Natural killer cell treated with Interleukin-12 subunit alpha and Interleukin-12 subunit beta and Interleukin-15 and Interleukin-18, amount 100 ng/mL, for 72 hours (primary cell): Measurements from ENCODE around the gene BCAR3. TPM values are rescaled to one million over a fixed set of nuclear protein-coding genes. Genes with fewer than 3 reads are reported as not detected.

Source experiments
- ATAC-seq, 2 donors: fragments of 150-1000 bp; cut with Tn5 transposase in 1 of 2; sonication (Bioruptor Pico), chemical (Tn5 transposase) in 1 of 2; 2 replicates each; pipeline ENCODE4 v1.10.0; 2021
- DNase-seq: peaks from one replicate; pipeline ENCODE4 v3.0.0; 2022; ENCODE audit warnings: low spot score
- H3K27ac Mint-ChIP-seq, 2 donors: 1 replicate in 1 of 2; 2 replicates in 1 of 2; pipeline ENCODE4 v1.8.0; 2022; ENCODE audit warnings: mixed read lengths in 2 of 2, mild to moderate bottlenecking in 1 of 2, moderate library complexity in 1 of 2
- H3K27me3 Mint-ChIP-seq, 2 donors: 1 replicate in 1 of 2; 2 replicates in 1 of 2; pipeline ENCODE4 v1.8.0; 2022; ENCODE audit warnings: mixed read lengths in 2 of 2
- H3K36me3 Mint-ChIP-seq: one replicate; pipeline ENCODE4 v1.8.0; 2022; ENCODE audit warnings: mixed read lengths
- H3K4me1 Mint-ChIP-seq, 2 donors: 1 replicate in 1 of 2; 2 replicates in 1 of 2; pipeline ENCODE4 v1.8.0; 2022; ENCODE audit warnings: low read depth in 2 of 2, mixed read lengths in 2 of 2, mild to moderate bottlenecking in 1 of 2
- H3K4me3 Mint-ChIP-seq: one replicate; pipeline ENCODE4 v1.8.0; 2022; ENCODE audit warnings: mixed read lengths
- H3K9me3 Mint-ChIP-seq: 2 replicates; pipeline ENCODE4 v1.8.0; 2022; ENCODE audit warnings: mixed read lengths
- total RNA-seq, 2 donors: library from RNA; stranded (reverse); gene quantifications; one replicate each; pipeline ENCODE4 v1.2.3, GENCODE V29; 2022

The BCAR3 gene
- total RNA-seq, 2 donors from 2014 or later: 10.8 to 30.8 TPM

GRCh38 chr1:93576346-93576745 lies 105.3 kb downstream of the BCAR3 start:
- Mint-ChIP-seq H3K4me3 (no peak overlapping the region), H3K36me3 (no peaks in the 10 kb centered on the region), H3K27ac (no peak overlapping the region), H3K27me3 (no peaks in the 10 kb centered on the region), H3K9me3 (no peaks in the 10 kb centered on the region), H3K4me1 (no peaks in the 10 kb centered on the region)
- ATAC-seq: no peak
- DNase-seq: no peak

DNA sequence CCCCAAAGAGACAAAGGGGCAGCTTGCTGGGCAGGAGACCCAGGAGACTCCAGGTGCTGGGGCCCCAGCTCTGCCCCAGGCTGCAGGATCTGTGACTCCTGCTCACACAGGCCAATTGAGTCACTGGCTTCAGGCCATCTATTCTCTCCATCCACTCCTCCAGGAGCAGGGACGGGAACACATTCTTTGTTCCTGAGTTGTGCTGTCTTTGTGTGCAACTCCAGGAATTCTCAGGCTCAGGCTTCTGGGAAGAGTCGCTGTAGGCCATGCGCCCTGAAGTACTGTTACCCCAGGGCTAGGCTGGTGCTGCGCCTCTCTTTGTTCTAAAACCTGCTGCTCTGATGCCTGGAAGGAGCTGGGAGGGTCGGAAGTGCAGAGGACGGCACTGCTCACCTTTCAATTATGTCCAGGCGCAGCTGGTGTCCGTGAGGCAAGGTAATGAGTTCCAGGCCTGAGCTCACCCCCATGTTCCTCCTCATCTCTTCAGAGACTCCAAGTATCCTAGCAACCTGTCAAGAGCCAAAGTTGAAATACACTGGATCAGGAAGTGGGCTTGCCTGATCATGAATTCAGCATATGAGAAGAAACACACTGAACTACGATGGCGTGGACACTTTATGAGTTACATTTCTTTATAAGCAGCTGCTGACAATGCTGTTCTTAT lies 105.9 kb downstream of the BCAR3 start:
- no peak for DNase-seq
- Mint-ChIP-seq H3K4me3 (no peak overlapping the region), H3K27ac (peak overlapping the region in 1 of 2 donors; percentile 51), H3K4me1 (no peaks in the 10 kb centered on the region), H3K36me3 (no peaks in the 10 kb centered on the region), H3K27me3 (no peaks in the 10 kb centered on the region), H3K9me3 (no peaks in the 10 kb centered on the region)
- no peak for ATAC-seq

GRCh38 chr1:93574991-93575390 lies 106.6 kb downstream of the BCAR3 start:
- Mint-ChIP-seq H3K27ac (peak overlapping the region in 1 of 2 donors; percentile 51), H3K36me3 (no peaks in the 10 kb centered on the region), H3K27me3 (no peaks in the 10 kb centered on the region), H3K4me1 (no peaks in the 10 kb centered on the region), H3K4me3 (no peak overlapping the region), H3K9me3 (no peaks in the 10 kb centered on the region)
- no peak for ATAC-seq
- DNase-seq: no peak

DNA sequence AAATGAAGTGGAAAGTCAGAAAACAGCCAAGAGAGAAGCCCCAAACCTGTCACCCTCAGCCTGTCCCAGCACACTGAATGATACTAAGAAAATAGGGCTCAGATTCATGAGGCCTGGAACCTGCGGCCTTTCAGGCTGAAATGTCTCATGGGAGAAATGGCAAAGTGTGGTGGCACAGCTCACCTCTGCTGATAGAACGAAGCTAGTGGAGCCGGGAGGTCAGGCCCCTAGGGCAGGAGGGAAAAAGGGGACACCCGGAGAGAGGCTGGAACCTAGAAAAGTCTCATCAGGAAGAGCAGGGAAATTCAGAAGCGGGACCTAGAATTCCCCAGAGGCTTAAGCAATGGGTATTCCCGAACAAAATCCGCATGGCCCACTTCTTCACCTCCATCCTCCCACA lies 107.1 kb downstream of the BCAR3 start:
- Mint-ChIP-seq H3K36me3 (no peaks in the 10 kb centered on the region), H3K27ac (peak overlapping the region in 1 of 2 donors; percentile 54), H3K9me3 (no peaks in the 10 kb centered on the region), H3K4me3 (no peak overlapping the region), H3K4me1 (no peaks in the 10 kb centered on the region), H3K27me3 (no peaks in the 10 kb centered on the region)
- DNase-seq (no peak), ATAC-seq (no peak)

DNA sequence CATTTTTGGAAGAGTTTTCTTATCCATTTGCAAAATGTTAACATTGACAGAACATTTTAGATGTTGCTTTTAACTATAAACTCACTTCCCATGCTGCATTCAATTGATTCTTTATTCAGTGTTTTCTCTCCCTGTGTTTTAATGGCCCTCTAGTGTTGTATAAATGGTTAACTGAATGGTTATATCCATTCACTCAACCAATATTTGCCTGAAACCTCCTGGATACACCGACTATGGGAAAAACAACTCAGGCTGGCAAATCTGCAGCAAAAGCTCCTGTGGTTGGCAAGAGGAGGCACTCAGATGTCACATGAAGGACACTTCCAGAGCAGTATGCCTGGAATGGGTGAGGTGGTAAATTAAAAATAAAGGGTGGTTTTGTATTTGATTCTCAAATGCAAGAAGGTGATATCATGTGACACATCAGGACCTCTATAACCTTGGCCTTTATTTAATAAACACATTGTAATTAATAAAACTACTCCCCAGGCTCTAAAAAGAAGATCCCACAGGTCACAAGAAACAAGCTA lies 107.6 kb downstream of the BCAR3 start:
- Mint-ChIP-seq H3K4me3 (no peak overlapping the region), H3K4me1 (no peaks in the 10 kb centered on the region), H3K27ac (peak overlapping the region in 1 of 2 donors; percentile 54), H3K9me3 (no peaks in the 10 kb centered on the region), H3K27me3 (no peaks in the 10 kb centered on the region), H3K36me3 (no peaks in the 10 kb centered on the region)
- ATAC-seq (no peak), DNase-seq (no peak)

GRCh38 chr1:93571623-93572310 lies 109.9 kb downstream of the BCAR3 start:
- no peak overlapping the region for H3K27ac Mint-ChIP-seq
- H3K36me3 Mint-ChIP-seq: no peaks in the 10 kb centered on the region
- no peak overlapping the region for H3K4me3 Mint-ChIP-seq
- H3K9me3 Mint-ChIP-seq: no peaks in the 10 kb centered on the region
- no peaks in the 10 kb centered on the region for H3K27me3 Mint-ChIP-seq
- no peaks in the 10 kb centered on the region for H3K4me1 Mint-ChIP-seq
- DNase-seq (no peak), ATAC-seq (no peak)

DNA sequence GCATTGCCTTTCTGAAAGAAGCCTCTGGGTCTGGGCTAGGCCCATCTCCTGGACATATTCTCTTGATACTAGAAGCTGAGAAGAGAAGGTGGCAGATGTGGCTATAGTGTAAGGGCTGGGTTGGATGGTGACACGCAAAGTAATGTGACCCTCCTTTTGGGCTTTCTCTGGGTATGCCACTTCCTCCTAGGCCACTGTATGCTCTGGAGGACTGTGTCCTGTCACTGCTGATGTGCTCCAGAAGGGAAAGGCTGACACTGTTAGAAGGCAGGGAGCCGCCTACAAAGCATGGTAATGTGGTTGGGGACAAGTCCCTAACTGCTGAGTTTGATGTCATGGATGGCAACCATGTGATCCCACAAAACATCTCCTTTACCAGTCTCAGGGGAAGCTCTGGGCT lies 112.1 kb downstream of the BCAR3 start:
- Mint-ChIP-seq H3K27me3 (no peaks in the 10 kb centered on the region), H3K27ac (no peak overlapping the region), H3K4me1 (no peaks in the 10 kb centered on the region), H3K36me3 (no peaks in the 10 kb centered on the region), H3K9me3 (no peaks in the 10 kb centered on the region), H3K4me3 (no peak overlapping the region)
- DNase-seq (no peak), ATAC-seq (no peak)

DNA sequence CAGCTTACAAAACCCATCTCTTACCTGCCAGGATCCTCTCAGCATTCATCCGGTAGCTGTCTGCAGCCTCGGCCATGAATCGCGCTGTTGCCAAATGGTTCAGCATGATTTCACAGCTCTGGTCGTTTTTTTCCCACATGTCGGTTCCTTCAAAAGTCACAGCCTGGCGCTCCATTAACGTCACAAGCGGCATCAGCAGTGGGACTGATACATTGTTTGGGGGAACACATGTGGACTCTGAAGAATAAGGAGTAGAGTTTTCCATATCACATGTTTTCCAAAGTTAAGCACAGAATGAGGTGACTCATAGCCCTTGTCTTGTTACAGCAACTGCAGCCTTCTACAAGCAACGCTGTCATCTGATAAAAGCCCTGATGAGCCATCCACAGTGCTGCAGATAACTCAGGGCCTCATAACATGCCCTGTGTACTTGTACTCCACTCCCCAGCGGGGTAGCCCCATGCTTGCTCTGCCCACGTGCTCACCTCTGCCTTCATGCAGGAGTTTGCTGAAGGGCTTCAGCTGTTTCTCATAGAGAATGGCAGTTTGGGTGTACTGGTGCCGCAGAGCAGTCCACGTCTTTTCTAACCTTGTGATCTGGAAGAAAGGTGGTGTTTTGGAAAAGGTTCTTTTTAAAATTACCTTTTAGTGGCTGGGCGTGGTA lies 114.2 kb downstream of the BCAR3 start:
- peak in 1 of 2 donors; percentile 68 for ATAC-seq
- Mint-ChIP-seq H3K4me3 (no peak overlapping the region), H3K27me3 (no peaks in the 10 kb centered on the region), H3K36me3 (no peaks in the 10 kb centered on the region), H3K4me1 (no peaks in the 10 kb centered on the region), H3K27ac (no peak overlapping the region), H3K9me3 (no peaks in the 10 kb centered on the region)
- no peak for DNase-seq

DNA sequence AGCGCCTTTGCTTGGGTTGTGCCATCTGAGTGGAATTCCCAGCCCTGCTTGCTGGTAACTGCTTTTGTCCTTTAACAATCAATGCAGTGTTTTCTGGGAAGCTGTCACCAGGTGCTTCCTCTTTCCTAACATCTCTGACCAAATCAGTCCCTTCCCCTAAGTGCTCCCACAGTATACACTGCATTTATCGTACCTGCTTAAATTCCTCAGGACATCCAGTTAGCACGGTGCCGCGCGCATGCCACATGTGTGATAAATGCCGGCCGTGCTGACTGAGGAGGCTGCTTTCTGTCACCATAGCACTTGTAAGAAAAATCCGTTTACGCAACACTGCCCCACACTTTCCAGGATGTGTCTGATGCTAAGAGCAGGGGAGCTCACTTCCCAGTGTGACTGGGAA lies 115.4 kb downstream of the BCAR3 start:
- Mint-ChIP-seq H3K27me3 (no peaks in the 10 kb centered on the region), H3K4me1 (no peaks in the 10 kb centered on the region), H3K27ac (no peak overlapping the region), H3K36me3 (no peaks in the 10 kb centered on the region), H3K4me3 (no peak overlapping the region), H3K9me3 (no peaks in the 10 kb centered on the region)
- no peak for DNase-seq
- ATAC-seq: no peak

DNA sequence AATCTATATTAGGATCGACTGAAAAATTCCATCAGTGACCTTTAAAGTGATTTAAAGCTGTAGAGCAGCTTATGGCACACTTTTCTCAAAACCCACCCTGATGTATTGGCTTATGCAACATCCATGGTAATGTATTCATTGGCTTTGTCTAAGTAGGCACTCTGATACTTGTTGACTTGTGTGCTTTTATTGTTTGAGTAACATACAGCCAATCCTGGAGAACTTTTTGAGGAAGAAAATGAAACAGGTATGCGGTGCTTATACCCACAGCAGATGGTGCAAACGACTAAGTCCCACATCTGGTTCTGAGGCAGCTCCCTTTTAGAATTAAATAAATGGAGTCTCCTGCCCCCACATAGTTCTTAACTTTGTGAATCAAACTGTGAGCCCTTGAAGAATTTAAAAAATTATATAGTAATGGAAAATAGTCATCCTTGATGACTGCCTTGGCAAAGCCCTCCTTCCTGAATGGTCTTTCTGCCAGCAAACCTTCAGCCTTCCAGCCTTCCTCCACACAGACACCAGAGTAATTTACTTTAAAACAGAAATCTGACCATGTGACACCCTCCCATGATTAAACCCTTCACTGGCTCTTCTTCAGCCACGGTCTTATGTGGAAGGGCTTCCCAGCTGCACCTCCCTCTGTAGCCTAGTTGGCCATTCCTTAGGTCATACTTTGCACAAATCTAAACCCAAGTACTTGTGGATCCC lies 116.0 kb downstream of the BCAR3 start:
- ATAC-seq: no peak
- no peaks in the 10 kb centered on the region for H3K36me3 Mint-ChIP-seq
- no peaks in the 10 kb centered on the region for H3K27me3 Mint-ChIP-seq
- no peaks in the 10 kb centered on the region for H3K9me3 Mint-ChIP-seq
- DNase-seq: no peak
- no peaks in the 10 kb centered on the region for H3K4me1 Mint-ChIP-seq
- no peak overlapping the region for H3K4me3 Mint-ChIP-seq
- H3K27ac Mint-ChIP-seq: no peak overlapping the region

- H3K27ac Mint-ChIP-seq: no peak overlapping the region
- ATAC-seq: no peak
- no peak overlapping the region for H3K4me3 Mint-ChIP-seq
- H3K27me3 Mint-ChIP-seq: peaks cover 3 to 8% of the 10 kb centered on the region in 2 donors
- H3K9me3 Mint-ChIP-seq: no peaks in the 10 kb centered on the region
- no peak for DNase-seq
- peaks cover 0 to 7% of the 10 kb centered on the region in 2 donors for H3K4me1 Mint-ChIP-seq
- H3K36me3 Mint-ChIP-seq: no peaks in the 10 kb centered on the region
Measured at GRCh38 chr1:93559695-93560094, 121.9 kb downstream of the BCAR3 start.

- peaks cover 0 to 7% of the 10 kb centered on the region in 2 donors for H3K4me1 Mint-ChIP-seq
- ATAC-seq: no peak
- no peak for DNase-seq
- H3K9me3 Mint-ChIP-seq: no peaks in the 10 kb centered on the region
- peaks cover 3 to 10% of the 10 kb centered on the region in 2 donors for H3K27me3 Mint-ChIP-seq
- no peak overlapping the region for H3K4me3 Mint-ChIP-seq
- no peak overlapping the region for H3K27ac Mint-ChIP-seq
- H3K36me3 Mint-ChIP-seq: no peaks in the 10 kb centered on the region
Measured at GRCh38 chr1:93559045-93559444, 122.6 kb downstream of the BCAR3 start.

GRCh38 chr1:93556291-93556690 lies 125.3 kb downstream of the BCAR3 start:
- no peaks in the 10 kb centered on the region for H3K36me3 Mint-ChIP-seq
- H3K9me3 Mint-ChIP-seq: no peaks in the 10 kb centered on the region
- peaks cover 9 to 26% of the 10 kb centered on the region in 2 donors for H3K27me3 Mint-ChIP-seq
- no peak overlapping the region for H3K27ac Mint-ChIP-seq
- H3K4me1 Mint-ChIP-seq: peaks cover 3 to 15% of the 10 kb centered on the region in 2 donors
- H3K4me3 Mint-ChIP-seq: no peak overlapping the region
- DNase-seq (no peak), ATAC-seq (no peak)
